Dedifferentiated amniotic fluid mesenchymal stem cell (primary cell): Measurements from ENCODE around the gene ZNF575.
"Not testable (repeated sequence)": the region's sequence is repeated elsewhere in the genome, so short reads cannot be mapped to it uniquely, and the experiment has no call there.

Experiments
- DNase-seq: peaks from one replicate; pipeline ENCODE4 v3.0.0-alpha.2; 2016; ENCODE audit errors: extremely low spot score

ZNF575 gene

DNA sequence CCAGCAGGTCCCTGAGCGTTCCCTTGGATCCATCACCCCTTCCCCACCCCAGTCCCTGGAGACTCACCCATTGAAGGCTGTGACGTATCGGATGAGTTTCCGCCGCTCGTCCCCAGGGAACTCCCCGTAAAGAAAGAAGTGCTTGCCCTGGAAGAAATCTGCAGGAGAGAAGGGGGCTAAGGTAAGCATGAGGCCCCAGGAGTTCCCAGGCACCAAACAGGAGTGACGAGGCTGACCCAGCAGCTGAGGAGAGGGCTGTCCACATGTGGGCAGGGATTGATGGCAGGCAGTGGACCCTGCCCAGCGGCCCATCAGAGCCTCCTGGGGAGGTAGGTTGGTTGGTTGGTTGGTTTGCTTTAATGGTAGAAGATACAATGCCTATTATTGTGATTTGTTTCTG is 11.1 kb downstream of the ZNF575 start:
- DNase-seq: no peak

DNA sequence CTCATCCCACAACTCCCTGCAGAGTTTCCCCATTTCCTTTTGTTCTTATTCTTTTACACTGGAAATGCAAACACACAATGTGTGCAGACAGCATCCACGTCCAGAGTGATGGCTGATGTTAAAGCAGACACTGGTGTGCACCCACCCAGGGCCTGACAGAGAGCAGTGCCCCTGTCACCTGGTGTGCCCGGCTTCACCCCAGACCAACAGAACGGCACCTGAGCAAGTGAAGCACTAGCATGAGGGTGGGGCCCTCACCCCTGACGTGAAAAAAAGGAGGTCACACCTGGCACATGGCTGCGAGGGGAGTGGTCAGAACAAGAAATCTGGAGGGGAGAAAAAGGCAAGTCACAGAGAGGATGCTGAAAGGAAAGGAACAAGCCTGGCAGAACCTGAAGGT is 12.3 kb downstream of the ZNF575 start:
- DNase-seq: no peak

DNA sequence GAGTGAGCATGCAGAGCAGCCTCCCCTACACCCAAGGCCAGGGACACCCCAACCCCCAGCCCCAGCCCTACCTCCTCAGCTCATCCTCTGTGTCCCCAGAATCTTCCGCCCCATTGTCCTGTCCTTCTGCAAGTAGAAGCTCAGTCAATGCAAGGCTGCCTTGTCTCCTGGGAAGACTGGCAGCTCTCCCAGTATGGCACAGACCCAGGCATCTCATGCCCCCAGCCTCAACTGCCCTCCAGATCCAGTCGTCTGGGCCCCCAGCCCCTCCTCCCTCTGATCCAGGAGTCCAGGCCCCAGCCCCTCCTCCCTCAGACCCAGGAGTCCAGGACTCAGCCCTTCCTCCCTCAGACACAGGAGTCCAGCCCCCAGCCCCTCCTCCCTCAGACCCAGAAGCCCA is 13.0 kb downstream of the ZNF575 start:
- DNase-seq: no peak

DNA sequence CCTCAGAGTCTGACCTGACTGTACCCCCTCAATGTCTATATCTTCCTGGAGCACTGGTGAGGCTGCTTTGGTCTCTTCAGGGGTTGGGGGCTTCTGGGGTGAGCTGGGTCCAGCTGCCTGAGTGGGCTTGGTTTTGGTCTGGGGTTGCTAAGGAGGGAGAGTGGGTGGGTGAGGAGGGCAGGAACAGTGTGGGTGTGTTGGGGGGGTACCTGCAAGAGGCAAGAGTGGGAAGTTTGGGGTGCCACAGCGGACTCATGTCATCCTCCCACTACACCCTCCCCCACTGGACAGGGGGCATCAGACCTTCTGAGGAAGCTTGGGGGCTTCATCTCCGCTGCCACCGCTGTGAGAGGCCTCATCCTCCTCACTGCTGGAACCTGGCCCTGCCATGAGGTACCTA is 13.6 kb downstream of the ZNF575 start:
- no peak for DNase-seq

DNA sequence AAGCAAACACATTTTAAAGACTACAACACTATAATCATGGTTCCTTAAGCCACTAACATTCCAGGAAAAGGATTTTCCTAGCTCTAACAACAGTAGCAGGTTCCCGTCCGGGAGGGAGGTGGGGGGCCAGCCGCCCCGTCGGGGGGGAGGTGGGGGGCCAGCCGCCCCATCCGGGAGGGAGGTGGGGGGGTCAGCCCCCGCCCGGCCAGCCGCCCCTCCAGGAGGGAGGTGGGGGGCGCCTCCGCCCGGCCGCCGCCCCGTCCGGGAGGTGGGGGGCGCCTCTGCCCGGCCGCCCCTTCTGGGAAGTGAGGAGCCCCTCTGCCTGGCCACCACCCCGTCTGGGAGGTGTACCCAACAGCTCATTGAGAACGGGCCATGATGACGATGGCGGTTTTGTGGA is 14.9 kb downstream of the ZNF575 start:
- DNase-seq: not testable (repeated sequence)

DNA sequence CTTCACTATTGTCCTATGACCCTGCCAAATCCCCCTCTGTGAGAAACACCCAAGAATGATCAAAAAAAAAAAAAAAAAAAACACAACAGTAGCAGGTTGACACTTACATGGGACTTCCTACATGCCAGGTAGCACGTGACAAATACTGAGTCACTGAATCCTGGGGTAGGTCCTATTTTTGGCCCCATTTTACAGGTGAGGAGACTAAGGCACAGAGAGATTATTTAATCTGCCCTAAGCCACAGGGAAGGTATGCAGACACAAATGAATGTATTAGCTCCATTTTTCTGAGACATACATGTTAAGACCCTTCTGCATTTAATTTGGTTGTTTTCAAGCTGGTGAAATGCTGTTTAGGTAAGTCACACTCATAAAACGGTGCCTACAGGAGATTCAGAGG is 15.7 kb downstream of the ZNF575 start:
- DNase-seq: no peak

DNA sequence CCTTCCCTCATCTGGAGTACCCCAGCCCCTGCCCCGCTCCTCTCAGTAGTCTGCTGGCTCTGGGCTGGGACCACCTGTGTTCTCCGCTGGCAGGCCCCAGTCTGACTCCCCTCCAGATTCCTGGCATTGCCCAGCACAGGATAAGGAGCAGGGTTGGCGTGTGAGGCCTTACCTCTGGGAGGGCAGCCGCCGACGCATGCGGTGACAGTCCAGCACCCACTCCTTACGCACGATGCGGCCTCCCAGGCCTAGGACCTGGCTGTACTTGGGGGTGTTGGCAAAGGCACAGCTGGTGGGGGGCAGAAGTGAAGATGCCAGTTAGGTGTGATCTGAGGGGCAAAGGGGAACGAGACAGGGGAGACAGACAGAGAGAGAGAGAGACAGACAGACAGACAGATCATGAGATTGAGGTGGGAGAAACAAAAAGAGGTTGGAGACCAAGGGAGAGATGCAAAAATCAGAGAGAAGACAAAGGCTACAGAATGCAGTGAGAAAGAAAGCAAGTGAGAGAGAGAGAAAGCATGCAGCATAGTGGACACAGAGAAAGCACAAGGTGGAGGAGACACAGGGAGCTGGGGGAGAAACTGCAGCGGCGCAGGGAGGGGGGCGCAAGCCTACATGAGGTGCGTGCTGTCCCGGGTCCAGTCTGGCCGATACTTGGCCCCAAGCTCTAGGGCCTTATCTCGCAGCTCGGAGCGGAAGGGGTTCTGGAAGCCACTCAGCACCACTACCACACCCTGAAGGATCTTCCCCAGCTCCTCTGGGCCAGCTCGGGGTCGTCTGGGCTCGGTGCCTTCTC is 18.6 kb downstream of the ZNF575 start:
- DNase-seq: no peak

DNA sequence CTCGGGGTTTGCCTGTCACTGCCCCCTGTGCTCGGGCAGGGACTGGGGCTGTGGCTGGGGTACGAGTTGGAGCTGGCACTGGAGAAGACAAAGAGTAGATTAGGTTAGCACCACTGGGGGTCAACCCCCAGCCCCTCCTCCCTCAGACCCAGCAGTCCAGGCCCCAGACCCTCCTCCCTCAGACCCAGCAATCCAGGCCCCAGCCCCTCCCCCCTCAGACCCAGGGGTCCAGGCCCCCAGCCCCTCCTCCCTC is 19.1 kb downstream of the ZNF575 start:
- no peak for DNase-seq

DNA sequence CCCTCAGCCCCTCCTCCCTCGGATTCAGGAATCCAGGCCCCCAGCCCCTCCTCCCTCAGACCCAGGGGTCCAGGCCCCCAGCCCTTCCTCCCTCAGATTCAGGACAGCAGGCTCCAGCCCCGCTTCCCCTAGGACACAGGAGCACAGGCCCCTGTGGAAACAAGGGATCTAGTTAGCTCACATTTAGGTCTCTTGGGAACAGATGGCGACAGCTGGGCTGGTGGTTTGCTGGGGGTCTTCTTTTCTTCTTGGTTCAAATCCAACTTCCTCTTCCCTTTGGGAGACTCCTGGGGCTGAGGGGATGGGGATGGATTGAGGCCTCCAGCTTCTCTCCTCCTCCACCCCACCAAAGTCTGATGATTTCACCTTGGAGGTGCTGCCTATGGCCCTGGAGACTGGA is 19.6 kb downstream of the ZNF575 start:
- no peak for DNase-seq

DNA sequence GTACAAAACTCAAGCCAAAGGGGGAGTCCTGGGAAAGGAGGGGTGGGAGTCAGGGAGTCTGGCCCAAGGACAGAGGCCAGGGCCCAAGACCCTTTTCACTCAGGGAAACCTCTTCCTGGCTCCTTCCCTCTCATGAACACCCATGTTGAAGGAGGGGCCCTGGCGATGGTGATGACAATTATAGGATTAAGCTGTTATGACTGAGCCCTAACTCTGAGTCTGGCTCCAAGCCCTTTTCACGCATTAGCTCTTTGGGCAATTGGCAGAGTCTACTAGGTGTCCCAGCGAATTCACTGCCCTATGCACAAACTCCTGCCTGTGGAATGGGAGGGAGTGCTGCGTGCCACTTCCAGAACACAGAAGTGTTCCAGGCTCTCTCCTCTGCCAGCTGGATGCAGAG is 20.7 kb downstream of the ZNF575 start:
- no peak for DNase-seq

DNA sequence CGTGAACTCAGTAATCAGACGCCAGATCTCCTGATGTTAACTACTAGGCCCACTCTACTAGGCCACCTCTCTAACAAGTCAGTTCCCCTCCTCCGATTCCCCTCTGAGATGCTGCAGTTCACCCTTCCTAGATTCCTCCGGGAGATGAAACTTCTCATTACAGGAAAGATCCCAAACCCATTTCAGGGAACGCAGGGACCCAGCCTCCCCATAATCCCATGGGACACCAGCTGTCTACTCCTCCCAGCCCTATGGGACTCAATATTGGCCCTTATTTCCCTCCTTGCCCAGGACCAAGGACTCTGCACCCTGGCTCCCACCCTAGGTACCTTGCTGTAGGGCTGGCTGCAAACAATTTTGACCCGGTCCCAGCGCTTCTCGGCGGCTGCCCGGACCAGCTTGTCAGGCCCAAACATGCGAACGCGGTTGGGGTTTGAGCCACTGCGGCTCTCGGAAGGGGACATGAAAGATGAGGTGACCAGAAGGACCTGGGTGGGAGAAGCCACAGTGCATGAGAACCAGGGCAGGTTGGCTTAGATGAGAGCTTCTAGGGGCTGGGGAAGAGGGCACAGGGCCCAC is 21.4 kb downstream of the ZNF575 start:
- no peak for DNase-seq

DNA sequence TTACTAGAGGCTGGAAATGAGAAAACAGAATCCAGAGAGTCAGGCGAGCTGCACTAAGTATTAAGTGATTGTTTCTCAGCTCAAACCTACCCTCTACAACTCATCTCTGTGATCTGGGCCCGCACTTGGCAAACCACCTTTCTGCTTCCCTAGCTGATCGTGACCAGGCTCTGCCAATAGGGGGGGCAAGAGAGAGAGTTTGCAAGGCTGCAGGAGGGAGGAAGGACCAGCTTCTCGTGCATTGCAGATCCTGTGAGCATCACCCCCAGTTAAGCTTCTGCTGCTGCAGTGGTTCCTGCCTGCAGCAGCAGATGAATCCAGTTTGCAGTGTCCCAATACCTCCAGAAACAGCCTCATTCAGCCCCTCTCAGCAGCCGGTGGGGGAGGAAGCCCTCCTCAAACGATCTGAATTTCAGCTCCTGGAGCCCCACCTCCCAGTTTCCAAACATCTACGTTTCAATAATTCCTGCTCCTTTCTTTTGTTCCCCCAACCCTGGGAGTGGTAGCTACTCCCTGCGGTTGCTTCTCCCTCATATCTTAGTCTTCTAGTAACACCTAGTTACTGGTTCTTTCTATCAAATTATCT is 22.3 kb downstream of the ZNF575 start:
- no peak for DNase-seq

DNA sequence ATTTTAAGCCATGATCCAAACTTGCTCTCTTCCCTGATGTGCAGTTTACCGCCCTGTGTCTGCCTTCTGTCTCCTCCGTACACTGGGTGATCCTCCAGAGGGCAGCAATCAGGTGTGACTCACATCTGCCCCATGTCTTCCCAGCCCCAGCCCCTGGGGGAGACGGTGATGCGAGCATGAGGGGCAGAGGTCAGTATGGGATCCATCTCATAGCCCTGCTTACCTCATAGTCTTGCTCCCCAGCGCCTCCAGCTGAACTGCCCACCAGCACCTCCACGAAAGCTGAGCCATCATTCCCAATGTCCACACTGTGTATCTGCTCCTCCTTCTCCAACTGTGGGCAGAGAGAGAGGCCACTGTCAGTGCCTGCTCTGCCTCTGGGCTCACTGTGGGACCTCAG is 27.7 kb downstream of the ZNF575 start:
- DNase-seq: no peak

DNA sequence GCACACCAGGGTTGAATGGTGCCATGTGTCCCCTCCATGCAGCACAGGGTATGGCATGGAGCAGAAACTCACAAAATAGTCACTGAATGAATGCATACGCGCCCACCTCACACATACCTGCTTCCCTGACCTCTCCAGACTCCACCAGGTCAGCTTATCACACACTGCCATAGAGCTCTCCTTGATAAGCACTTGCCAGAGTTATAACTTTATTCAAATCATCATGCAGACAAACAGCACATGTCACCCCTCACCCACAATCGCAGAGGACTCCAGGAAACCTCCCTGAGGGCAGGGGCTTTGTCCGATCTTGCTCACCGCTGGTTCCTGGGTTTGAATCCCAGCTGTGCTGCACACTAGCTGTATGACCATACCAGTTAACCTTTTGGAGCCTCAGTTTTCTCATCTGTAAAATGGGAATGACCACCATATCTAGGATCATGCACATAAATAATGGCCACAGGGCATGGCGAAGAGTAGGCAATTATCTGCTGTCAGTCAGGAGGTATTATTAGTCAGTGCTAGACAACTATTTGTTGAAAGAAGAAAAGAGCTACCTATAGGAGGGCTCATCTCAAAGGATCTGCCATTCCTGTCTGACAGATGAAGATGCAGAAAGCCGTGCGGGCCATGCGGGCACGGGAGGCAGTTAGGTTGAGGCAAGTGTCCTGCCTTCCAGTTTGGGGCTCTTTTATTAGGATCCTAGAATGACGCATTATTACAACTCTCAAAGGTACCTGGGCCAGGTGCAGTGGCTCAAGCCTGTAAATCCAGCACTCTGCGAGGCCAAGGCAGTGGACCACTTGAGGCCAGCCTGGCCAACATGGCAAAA is 28.4 kb downstream of the ZNF575 start:
- no peak for DNase-seq

DNA sequence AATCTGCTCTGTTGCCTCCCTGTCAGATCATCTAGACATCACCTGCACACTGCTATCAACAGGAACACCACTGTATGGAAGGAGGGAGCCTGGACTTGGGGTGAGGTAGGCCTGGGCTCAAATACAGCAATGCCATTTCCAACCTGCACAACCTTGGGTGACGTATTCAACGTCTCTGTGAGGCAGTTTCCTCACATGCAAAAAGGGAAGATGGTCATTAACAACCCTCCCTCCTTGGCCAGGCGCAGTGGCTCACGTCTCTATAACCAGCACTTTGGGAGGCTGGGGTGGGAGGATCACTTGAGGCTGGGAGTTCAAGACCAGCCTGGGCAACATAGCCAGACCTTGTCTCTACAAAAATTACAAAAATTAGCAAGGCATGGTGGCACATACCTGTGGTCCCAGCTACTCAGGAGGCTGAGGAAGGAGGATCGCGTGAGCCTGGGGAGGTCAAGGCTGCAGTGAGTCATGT is 29.3 kb downstream of the ZNF575 start:
- DNase-seq: no peak

DNA sequence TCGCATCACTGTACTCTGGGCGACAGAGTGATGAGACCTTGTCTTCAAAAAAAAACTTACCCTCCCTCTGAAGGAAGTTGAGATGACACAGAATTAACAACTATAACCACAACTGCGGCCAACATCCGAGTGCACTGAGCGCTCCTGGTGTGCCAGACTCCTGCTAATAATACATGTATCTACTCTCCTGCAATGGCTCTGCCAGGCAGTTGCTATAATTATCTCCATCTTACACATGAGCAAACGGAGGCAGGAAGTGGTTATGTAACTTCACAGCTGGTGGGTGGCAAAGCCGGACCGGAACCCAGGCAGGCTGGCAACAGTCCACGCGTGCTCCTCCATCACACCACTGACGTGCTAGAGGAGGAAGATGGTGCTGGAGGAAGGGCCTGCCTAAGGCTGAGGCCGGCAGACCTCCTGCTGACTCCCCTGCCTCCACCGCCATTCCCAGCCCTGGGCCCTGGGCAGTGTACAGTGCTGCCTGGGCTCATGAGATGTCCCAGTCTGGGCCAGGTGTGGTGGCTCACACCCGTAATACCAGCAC is 29.8 kb downstream of the ZNF575 start:
- no peak for DNase-seq

DNA sequence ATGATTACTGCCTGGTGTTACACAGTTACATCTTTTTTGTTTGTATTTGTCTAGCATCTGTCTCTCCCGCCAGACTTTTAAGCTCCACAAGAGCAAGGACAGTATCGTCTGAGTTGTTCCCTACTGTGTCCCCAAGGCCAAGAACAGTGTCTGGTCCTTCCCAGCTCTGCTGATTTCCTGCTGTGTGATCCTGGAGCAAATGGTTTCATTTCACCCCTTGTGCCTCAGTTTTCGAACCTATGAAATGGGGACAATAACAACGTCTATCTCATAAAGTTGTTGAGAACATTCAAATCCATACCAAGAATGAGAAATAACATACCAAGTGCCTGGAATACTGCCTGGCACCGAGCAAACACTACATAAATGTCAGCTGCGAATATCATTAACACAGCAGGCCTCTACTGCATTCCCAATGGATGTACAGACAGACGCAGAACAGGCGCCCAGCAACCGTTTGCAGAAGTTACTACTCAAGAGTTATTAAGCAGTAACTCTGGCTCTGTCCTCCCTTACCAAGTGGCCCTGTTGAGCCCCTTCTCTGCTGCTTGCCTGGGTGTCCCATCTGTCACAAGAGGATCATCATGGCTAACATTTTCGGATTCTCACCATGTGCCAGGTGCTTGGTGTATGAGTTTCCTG is 30.9 kb downstream of the ZNF575 start:
- no peak for DNase-seq

DNA sequence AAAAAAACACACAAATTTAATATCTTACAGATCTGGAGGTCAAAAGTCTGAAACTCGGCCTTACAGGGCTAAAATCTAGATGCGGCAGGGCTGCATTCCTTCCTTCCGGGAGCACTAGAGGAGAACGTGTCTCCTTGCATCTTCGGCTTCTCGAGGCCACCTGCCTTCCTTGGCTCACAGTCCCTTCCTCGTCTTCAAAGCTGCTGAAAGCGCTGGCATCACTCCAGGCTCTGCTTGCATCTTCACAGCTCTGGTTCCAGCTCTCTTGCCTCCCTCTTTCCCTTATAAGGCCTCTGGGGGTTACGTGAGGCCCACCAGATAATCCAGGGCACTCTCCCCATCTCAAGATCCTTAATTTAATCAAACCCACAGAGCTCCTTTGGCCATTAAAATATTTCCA is 31.8 kb downstream of the ZNF575 start:
- no peak for DNase-seq

DNA sequence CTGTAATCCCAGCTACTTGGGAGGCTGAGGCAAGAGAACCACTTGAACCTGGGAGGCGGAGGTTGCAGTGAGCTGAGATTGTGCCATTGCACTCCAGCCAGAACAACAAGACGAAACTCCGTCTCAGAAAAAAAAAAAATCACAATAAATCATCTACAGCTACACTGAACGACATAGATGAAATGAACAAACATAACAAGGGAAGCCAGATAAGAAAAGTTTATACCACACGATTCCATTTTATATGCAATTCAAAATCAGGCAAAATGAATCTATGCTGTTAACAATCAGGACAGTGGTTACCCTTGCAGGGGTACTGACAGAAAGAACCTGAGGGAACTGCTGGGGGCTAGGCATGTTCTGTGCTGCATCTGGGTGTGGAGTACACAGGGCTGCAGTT is 36.7 kb downstream of the ZNF575 start:
- no peak for DNase-seq

DNA sequence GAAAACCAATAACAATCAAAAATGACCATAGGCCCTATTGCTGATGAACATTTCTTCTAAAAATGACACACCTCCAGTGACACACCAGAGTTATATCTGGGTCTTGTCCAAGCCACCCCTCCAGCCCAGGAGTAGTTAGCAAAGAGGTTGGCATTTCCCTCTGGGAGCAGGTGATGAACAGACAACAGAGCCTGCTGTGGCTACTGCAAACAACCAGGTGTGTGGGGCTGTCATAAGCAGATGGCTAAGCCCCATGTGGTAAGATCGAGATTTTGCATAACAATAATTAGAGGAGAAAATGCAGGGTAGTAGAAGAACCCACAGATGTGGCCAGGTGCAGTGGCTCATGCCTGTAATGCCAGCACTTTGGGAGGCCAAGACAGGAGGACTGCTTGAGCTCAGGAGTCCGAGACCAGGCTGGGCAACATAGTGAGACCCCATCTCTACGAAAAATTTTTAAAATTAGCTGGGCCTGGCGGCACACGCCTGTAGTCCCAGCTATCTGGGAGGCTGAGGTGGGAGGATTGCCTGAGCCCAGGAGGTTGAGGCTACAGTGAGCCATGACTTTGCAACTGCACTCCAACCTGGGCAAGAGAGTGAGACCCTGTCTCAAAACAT is 37.3 kb downstream of the ZNF575 start:
- no peak for DNase-seq

DNA sequence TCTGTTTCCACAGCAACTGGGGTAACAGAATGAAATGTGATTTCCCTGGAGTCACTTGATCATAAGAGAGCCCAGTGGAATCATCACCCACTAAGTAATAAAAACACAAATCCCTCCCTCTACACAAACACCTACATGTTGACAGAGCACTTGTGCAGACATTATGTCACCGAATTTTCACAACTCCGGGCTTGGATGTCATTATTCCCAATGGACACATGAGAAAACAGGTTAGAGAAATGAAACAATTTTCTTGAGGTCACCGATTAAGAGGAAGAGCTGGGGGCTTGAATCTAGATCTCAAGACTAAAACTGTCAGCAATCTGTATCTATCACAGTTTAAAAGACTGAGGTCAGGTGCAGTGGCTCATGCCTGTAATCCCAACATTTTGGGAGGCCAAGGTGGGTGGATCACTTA is 39.2 kb downstream of the ZNF575 start:
- no peak for DNase-seq
